IMR-90 (cell line): Measurements from ENCODE around the gene PTK7. TPM values are rescaled to one million over a fixed set of nuclear protein-coding genes. Genes with fewer than 3 reads are reported as not detected.
A peak's percentile ranks its signal among the peaks of the same experiment; 100 is the strongest.

ENCODE experiments used
- ATAC-seq: fragments of 200-7000 bp; cut with Tn5 transposase; 2 replicates; pipeline ENCODE4 v1.9.1; 2020; ENCODE audit warnings: low read depth, mild to moderate bottlenecking, moderate library complexity
- BruUV-seq: library from RNA; stranded (reverse); fragments of 400-500 nt; replicated peaks from 2 replicates; lab custom pipeline; 2021; lab: Mats Ljungman, UMichigan
- CTCF ChIA-PET: fragments of 300-600 bp; formaldehyde crosslinking; extraction: SDS; loops from one replicate; lab custom pipeline; 2021; ENCODE audit warnings: antibody characterized with exemption; lab: Yijun Ruan, JAX
- POLR2A ChIA-PET: fragments of 300-600 bp; sonication (Branson Sonifier 250); formaldehyde crosslinking; loops from one replicate; lab custom pipeline; 2022; ENCODE audit warnings: antibody characterized with exemption; ENCODE audit not compliant: unreplicated experiment; lab: Charles Lee
- DNase-seq: peaks from one replicate; pipeline ENCODE4 v3.0.0; 2013
- H2AFZ ChIP-seq: replicated peaks from 2 replicates; pipeline ENCODE3; 2013; ENCODE audit warnings: low read length, mild to moderate bottlenecking; ENCODE audit not compliant: poor library complexity
- H2AK5ac ChIP-seq: 2 replicates; pipeline ENCODE4 v1.6.1; 2013; ENCODE audit warnings: low read depth, low read length, inconsistent platforms
- H2AK9ac ChIP-seq: replicated peaks from 2 replicates; pipeline ENCODE3; 2013; ENCODE audit warnings: mild to moderate bottlenecking, low read depth, low read length, moderate library complexity; ENCODE audit not compliant: poor library complexity
- H2BK120ac ChIP-seq: 2 replicates; pipeline ENCODE4 v1.6.1; 2013; ENCODE audit warnings: low read depth, low read length, inconsistent platforms
- H2BK15ac ChIP-seq: 3 replicates; pipeline ENCODE4 v1.6.1; 2013; ENCODE audit warnings: low read depth, low read length, inconsistent platforms
- H2BK20ac ChIP-seq: 2 replicates; pipeline ENCODE4 v1.6.1; 2013; ENCODE audit warnings: low read depth, mild to moderate bottlenecking, inconsistent platforms, low read length, moderate library complexity
- H2BK5ac ChIP-seq: 2 replicates; pipeline ENCODE4 v1.6.1; 2013; ENCODE audit warnings: mild to moderate bottlenecking, low read depth, low read length, inconsistent platforms; ENCODE audit not compliant: poor library complexity, severe bottlenecking
- H3K14ac ChIP-seq: replicated peaks from 2 replicates; pipeline ENCODE4 v1.6.1; 2013; ENCODE audit warnings: low read depth, low read length, inconsistent platforms
- H3K18ac ChIP-seq: 2 replicates; pipeline ENCODE4 v1.6.1; 2013; ENCODE audit warnings: low read depth, low read length, control low read depth
- H3K23ac ChIP-seq: 2 replicates; pipeline ENCODE4 v1.6.1; 2013; ENCODE audit warnings: low read depth, low read length, inconsistent platforms
- H3K27ac ChIP-seq: 2 replicates; pipeline ENCODE4 v1.5.1; 2013; ENCODE audit warnings: mild to moderate bottlenecking, control low read depth, low read length; ENCODE audit not compliant: insufficient read depth
- H3K27me3 ChIP-seq: 2 replicates; pipeline ENCODE4 v1.6.1; 2013; ENCODE audit warnings: low read length; ENCODE audit not compliant: control insufficient read depth, insufficient read depth
- H3K36me3 ChIP-seq: 2 replicates; pipeline ENCODE4 v1.6.1; 2013; ENCODE audit warnings: low read length, mixed read lengths; ENCODE audit not compliant: control insufficient read depth, insufficient read depth
- H3K4ac ChIP-seq: 2 replicates; pipeline ENCODE4 v1.6.1; 2013; ENCODE audit warnings: low read depth, low read length, inconsistent platforms
- H3K4me1 ChIP-seq: 2 replicates; pipeline ENCODE4 v1.6.1; 2013; ENCODE audit warnings: low read length, mixed read lengths; ENCODE audit not compliant: control insufficient read depth, insufficient read depth
- H3K4me2 ChIP-seq: 2 replicates; pipeline ENCODE4 v1.6.1; 2013; ENCODE audit warnings: low read depth, mild to moderate bottlenecking, control low read depth, low read length, moderate library complexity
- H3K4me3 ChIP-seq: 2 replicates; pipeline ENCODE4 v1.5.1; 2013; ENCODE audit warnings: low read depth, mild to moderate bottlenecking, control low read depth, low read length, moderate library complexity; ENCODE audit not compliant: insufficient read depth
- H3K56ac ChIP-seq: 2 replicates; pipeline ENCODE4 v1.6.1; 2013; ENCODE audit warnings: low read length, inconsistent platforms; ENCODE audit not compliant: insufficient read depth; ENCODE audit errors: extremely low read depth
- H3K79me1 ChIP-seq, 2 experiments: 2 replicates each; pipeline ENCODE4 v1.6.1; 2013; ENCODE audit warnings: low read length in 2 of 2, inconsistent platforms in 1 of 2, low read depth in 1 of 2
- H3K9ac ChIP-seq: 2 replicates; pipeline ENCODE4 v1.6.1; 2013; ENCODE audit warnings: low read depth, low read length, control low read depth
- H3K9me1 ChIP-seq: 2 replicates; pipeline ENCODE4 v1.6.1; 2013; ENCODE audit warnings: low read length, inconsistent platforms; ENCODE audit not compliant: insufficient read depth
- H3K9me3 ChIP-seq: 2 replicates; pipeline ENCODE4 v1.6.1; 2013; ENCODE audit warnings: low read length; ENCODE audit not compliant: control insufficient read depth, insufficient read depth
- H4K20me1 ChIP-seq: 2 replicates; pipeline ENCODE4 v1.6.1; 2013; ENCODE audit warnings: low read length, inconsistent platforms; ENCODE audit not compliant: insufficient read depth
- H4K5ac ChIP-seq: 2 replicates; pipeline ENCODE4 v1.6.1; 2013; ENCODE audit warnings: mild to moderate bottlenecking, low read depth, low read length, control low read depth
- H4K8ac ChIP-seq, 2 experiments: 2 replicates each; pipeline ENCODE4 v1.6.1; 2013; ENCODE audit warnings: low read depth in 2 of 2, low read length in 2 of 2, control low read depth in 1 of 2, inconsistent platforms in 1 of 2
- H4K91ac ChIP-seq: 2 replicates; pipeline ENCODE4 v1.6.1; 2013; ENCODE audit warnings: low read depth, low read length, inconsistent platforms; ENCODE audit not compliant: insufficient read depth
- CTCF ChIP-seq: conservative IDR thresholded peaks from 2 replicates; pipeline ENCODE4 v1.5.1; 2012; ENCODE audit warnings: mild to moderate bottlenecking, low read depth, low read length, improper control_type of control experiment
- WGBS, 2 experiments: methylation state at CpG; one replicate each; pipeline versions ENCODE4 v1.1.5 to v1.1.7; 2013; ENCODE audit warnings: missing lambda C conversion rate in 2 of 2; ENCODE audit not compliant: insufficient read length in 1 of 2; ENCODE audit errors: extremely low coverage in 2 of 2; 5-methylcytosine and 5-hydroxymethylcytosine counted together
- dilution Hi-C: fragments of 300-500 bp; cut with HindIII; formaldehyde crosslinking; loops from one replicate; pipeline ENCODE4 v1.14.3; 2018; ENCODE audit warnings: low sequenced_read_pairs; ENCODE audit not compliant: unreplicated experiment
- in situ Hi-C: fragments of 300-500 bp; cut with MboI; formaldehyde crosslinking; loops from 3 replicates; pipeline ENCODE4 v1.14.3; 2019; ENCODE audit warnings: low sequenced_read_pairs, inconsistent platforms, mixed read lengths
- intact Hi-C: fragments of 100-400 bp; cut with micrococcal nuclease; formaldehyde crosslinking; loops from 2 replicates; pipeline ENCODE4 v1.10.0; 2022
- polyA plus RNA-seq, 3 experiments: library from polyadenylated mRNA; depleted of rRNA; stranded (reverse); fragments of >200 nt; gene quantifications; 2 replicates each; pipeline ENCODE4 v1.2.3, GENCODE V29; 2012; ENCODE audit warnings: low replicate concordance in 1 of 3
- total RNA-seq: library from RNA; depleted of rRNA; stranded (reverse); fragments of >200 nt; gene quantifications from 2 replicates; pipeline ENCODE4 v1.2.3, GENCODE V29; 2012

The PTK7 gene
- total and polyA plus RNA-seq, 2 of the 4 experiments (the other 2 are of a cell fraction) = 47.1 to 142 TPM

- intact Hi-C loops = no loop called here
- H2BK120ac ChIP-seq = no peak overlapping the region
- no TSS peak for BruUV-seq
- H3K9ac ChIP-seq = 0 out of 2 replicates have a peak overlapping the region, but pooled peaks have one; percentile 12
- peak overlapping the region; percentile 22; the same call in 1 of the 2 replicates for H3K18ac ChIP-seq
- H3K27me3 ChIP-seq = no peaks in the 10 kb centered on the region
- 0 out of 2 replicates have a peak overlapping the region, but pooled peaks have one; percentile 18 for H3K14ac ChIP-seq
- in situ Hi-C loops = no loop called here
- H3K4ac ChIP-seq = peak overlapping the region; percentile 31
- no peak overlapping the region for H2AK9ac ChIP-seq
- peaks cover 70% of the 10 kb centered on the region for H4K20me1 ChIP-seq
- DNase-seq (no peak), ATAC-seq (no peak)
- 0 out of 2 replicates have a peak overlapping the region, but pooled peaks have one; percentile 26 for H4K5ac ChIP-seq
- H2BK20ac ChIP-seq = no peak overlapping the region
- 0 out of 2 replicates have a peak overlapping the region, but pooled peaks have one; percentile 3 for H3K23ac ChIP-seq
- peaks cover 42 to 92% of the 10 kb centered on the region in 2 experiments for H3K79me1 ChIP-seq
- peak overlapping the region; percentile 3; the same call in 1 of the 2 replicates for H3K4me2 ChIP-seq
- peak overlapping the region in 1 of 2 experiments; percentile 72; a peak in 2 of 4 replicates for H4K8ac ChIP-seq
- H3K9me3 ChIP-seq = no peaks in the 10 kb centered on the region
- no CpG with 5 or more reads among the region's 4 CpGs for whole genome bisulfite sequencing, 2 experiments
- peak overlapping the region; percentile 25 for H2BK5ac ChIP-seq
- CTCF ChIA-PET = no interaction called here
- H2AFZ ChIP-seq = no peak overlapping the region
- no peak overlapping the region for H4K91ac ChIP-seq
- POLR2A ChIA-PET = no interaction called here
- peaks cover 13% of the 10 kb centered on the region for H3K9me1 ChIP-seq
- H3K36me3 ChIP-seq = no peaks in the 10 kb centered on the region
- H2BK15ac ChIP-seq = no peak overlapping the region
- peak overlapping the region; percentile 33 for H2AK5ac ChIP-seq
- dilution Hi-C loops = no loop called here
- no peak for TF ChIP-seq CTCF
- peak overlapping the region; percentile 65; the same call in 1 of the 2 replicates for H3K27ac ChIP-seq
- H3K4me3 ChIP-seq = no peak overlapping the region
- peaks cover 32% of the 10 kb centered on the region for H3K4me1 ChIP-seq
- no peak overlapping the region for H3K56ac ChIP-seq
These were observed 13.4 kb downstream of the PTK7 start for GRCh38 chr6:43089467-43089866.
